DND-41 (cell line): ENCODE results near the gene CACNA1F.

Experiments used
- EZH2 ChIP-seq: IDR thresholded peaks from 3 replicates; pipeline ENCODE4 v1.6.1; 2012; ENCODE audit warnings: borderline replicate concordance, low read depth, mild to moderate bottlenecking, moderate library complexity, low read length, inconsistent platforms; ENCODE audit not compliant: severe bottlenecking
- TF ChIP-seq, protein P1 (sequence below): IDR thresholded peaks from 2 replicates; pipeline ENCODE4 v1.5.1; 2012; ENCODE audit warnings: borderline replicate concordance, low read length, moderate library complexity, mild to moderate bottlenecking; ENCODE audit not compliant: poor library complexity, severe bottlenecking; ENCODE audit errors: extremely low read depth

DNA sequence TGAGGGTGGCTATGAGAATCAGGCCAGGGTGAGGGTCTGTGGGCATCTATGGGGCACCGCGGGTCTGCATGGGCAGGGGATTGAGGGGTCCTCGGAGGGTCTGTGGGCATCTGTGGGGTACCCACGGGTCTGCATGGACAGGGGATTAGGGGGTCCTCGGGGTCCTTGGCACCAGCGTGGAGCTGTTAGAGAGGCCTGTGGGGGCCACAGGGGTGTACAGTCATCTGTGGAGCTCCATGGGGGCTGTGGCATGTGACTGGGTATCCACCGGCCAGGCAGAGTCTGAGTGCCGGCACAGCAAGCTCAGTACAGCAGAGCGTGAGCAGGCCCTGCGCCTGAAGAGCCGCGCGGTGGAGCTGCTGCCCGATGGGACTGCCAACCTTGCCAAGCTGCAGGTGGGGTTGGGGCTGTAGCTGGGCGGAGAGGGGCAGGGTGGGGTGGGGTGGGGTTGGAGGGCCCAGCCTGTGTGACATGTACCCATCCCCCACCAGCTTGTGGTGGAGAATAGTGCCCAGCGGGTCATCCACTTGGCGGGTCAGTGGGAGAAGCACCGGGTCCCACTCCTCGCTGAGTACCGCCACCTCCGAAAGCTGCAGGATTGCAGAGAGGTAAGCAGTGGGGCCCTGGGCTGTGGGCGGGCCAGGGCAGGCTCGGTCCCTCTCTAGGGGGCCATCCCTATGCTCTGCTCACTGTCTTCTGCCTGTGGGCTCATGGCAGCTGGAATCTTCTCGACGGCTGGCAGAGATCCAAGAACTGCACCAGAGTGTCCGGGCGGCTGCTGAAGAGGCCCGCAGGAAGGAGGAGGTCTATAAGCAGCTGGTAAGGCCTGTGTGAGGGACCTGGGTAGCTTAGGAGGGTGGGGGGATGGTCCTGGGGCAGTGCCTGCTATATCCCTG is 15.0 kb upstream of the CACNA1F start:
- TF ChIP-seq, protein P1, sequence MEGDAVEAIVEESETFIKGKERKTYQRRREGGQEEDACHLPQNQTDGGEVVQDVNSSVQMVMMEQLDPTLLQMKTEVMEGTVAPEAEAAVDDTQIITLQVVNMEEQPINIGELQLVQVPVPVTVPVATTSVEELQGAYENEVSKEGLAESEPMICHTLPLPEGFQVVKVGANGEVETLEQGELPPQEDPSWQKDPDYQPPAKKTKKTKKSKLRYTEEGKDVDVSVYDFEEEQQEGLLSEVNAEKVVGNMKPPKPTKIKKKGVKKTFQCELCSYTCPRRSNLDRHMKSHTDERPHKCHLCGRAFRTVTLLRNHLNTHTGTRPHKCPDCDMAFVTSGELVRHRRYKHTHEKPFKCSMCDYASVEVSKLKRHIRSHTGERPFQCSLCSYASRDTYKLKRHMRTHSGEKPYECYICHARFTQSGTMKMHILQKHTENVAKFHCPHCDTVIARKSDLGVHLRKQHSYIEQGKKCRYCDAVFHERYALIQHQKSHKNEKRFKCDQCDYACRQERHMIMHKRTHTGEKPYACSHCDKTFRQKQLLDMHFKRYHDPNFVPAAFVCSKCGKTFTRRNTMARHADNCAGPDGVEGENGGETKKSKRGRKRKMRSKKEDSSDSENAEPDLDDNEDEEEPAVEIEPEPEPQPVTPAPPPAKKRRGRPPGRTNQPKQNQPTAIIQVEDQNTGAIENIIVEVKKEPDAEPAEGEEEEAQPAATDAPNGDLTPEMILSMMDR, result no peak
- no peak for TF ChIP-seq EZH2
